HFFc6 (cell line): Measurements from ENCODE around the gene FBXL12. TPM values are rescaled to one million over a fixed set of nuclear protein-coding genes. Genes with fewer than 3 reads are reported as not detected.

Experiments
- DNase-seq: peaks from one replicate; pipeline ENCODE4 v3.0.0-alpha.2; 2018
- H3K27ac Mint-ChIP-seq: 2 replicates; pipeline ENCODE4 v1.8.0; 2020; ENCODE audit warnings: mild to moderate bottlenecking, mixed read lengths
- H3K27me3 Mint-ChIP-seq: 2 replicates; pipeline ENCODE4 v1.8.0; 2021; ENCODE audit warnings: mild to moderate bottlenecking, moderate library complexity, mixed read lengths; ENCODE audit not compliant: insufficient read depth
- H3K36me3 Mint-ChIP-seq: 2 replicates; pipeline ENCODE4 v1.8.0; 2021; ENCODE audit warnings: low read depth, mixed read lengths
- H3K4me1 Mint-ChIP-seq: 2 replicates; pipeline ENCODE4 v1.8.0; 2020; ENCODE audit warnings: low read depth, mixed read lengths
- H3K4me3 Mint-ChIP-seq: 2 replicates; pipeline ENCODE4 v1.8.0; 2020; ENCODE audit warnings: mild to moderate bottlenecking, moderate library complexity, mixed read lengths
- H3K9me3 Mint-ChIP-seq: 2 replicates; pipeline ENCODE4 v1.8.0; 2020; ENCODE audit warnings: mild to moderate bottlenecking, mixed read lengths
- total RNA-seq, 6 experiments: library from RNA; stranded (reverse); fragmentation: NEBNext Ultra II Directional; extraction: Animal tissue kit (Norgen Biotek cat#: 25700); gene quantifications; 2 replicates in 1 of 6; 3 replicates in 5 of 6; pipeline ENCODE4 v1.2.3, GENCODE V29; 2021
- TF ChIP-seq, protein P1 (sequence below): fragments of 200-600 bp; sonication (generic); IDR thresholded peaks from 2 replicates; pipeline ENCODE4 v1.5.0; 2021; ENCODE audit warnings: antibody characterized with exemption, mild to moderate bottlenecking

Gene FBXL12
- total RNA-seq, 6 experiments from 2014 or later, result 25.2 to 29.0 (median 27.2) TPM

DNA sequence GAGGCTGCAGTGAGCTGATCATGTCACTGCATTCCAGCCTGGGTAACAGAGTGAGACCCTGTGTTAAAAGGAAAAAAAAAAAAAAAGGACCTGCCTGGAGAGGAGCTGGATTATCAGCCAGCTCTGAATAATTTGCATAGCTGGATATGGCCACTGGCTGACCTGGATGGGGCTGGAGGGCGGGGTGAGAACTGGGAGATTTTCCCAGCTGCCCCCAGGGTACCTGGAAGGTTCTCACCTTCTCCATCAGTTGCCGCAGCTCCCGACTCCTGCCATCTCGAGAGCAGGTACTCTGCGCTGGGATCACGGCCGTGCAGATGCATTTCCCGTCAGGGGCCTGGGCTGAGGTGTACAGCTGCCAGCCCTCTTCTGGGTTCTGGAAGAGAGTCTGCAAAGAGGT, 41.5 kb upstream of the FBXL12 start:
- DNase-seq, result no peak
- Mint-ChIP-seq H3K36me3 (no peaks in the 10 kb centered on the region), H3K4me3 (no peak overlapping the region), H3K4me1 (no peaks in the 10 kb centered on the region), H3K9me3 (no peaks in the 10 kb centered on the region), H3K27me3 (peaks cover 16% of the 10 kb centered on the region), H3K27ac (no peak overlapping the region)
- TF ChIP-seq, protein P1, sequence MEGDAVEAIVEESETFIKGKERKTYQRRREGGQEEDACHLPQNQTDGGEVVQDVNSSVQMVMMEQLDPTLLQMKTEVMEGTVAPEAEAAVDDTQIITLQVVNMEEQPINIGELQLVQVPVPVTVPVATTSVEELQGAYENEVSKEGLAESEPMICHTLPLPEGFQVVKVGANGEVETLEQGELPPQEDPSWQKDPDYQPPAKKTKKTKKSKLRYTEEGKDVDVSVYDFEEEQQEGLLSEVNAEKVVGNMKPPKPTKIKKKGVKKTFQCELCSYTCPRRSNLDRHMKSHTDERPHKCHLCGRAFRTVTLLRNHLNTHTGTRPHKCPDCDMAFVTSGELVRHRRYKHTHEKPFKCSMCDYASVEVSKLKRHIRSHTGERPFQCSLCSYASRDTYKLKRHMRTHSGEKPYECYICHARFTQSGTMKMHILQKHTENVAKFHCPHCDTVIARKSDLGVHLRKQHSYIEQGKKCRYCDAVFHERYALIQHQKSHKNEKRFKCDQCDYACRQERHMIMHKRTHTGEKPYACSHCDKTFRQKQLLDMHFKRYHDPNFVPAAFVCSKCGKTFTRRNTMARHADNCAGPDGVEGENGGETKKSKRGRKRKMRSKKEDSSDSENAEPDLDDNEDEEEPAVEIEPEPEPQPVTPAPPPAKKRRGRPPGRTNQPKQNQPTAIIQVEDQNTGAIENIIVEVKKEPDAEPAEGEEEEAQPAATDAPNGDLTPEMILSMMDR, result no peak

DNA sequence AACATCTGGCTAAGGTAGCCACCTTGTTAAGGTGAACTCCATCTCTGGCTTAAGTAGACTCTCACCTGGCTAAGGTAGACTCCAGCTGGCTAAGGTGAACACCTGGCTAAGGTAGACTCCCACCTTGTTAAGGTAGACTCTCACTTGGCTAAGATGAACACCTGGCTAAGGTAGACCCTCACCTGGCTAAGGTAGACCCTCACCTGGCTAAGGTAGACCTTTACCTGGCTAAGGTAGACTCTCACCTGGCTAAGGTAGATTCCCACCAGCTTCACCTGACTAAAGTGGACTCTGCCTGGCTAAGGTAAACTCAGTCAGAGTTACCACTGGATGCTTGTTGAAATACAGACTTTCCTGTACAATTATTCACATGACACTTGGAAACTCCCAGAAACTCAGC, 39.9 kb upstream of the FBXL12 start:
- no peak for DNase-seq
- TF ChIP-seq, protein P1, result no peak
- Mint-ChIP-seq H3K4me3 (no peak overlapping the region), H3K27ac (no peak overlapping the region), H3K4me1 (no peaks in the 10 kb centered on the region), H3K27me3 (peaks cover 18% of the 10 kb centered on the region), H3K9me3 (peaks cover 3% of the 10 kb centered on the region; the same call in 1 of the 2 replicates), H3K36me3 (peaks cover 6% of the 10 kb centered on the region; the same call in 1 of the 2 replicates)

DNA sequence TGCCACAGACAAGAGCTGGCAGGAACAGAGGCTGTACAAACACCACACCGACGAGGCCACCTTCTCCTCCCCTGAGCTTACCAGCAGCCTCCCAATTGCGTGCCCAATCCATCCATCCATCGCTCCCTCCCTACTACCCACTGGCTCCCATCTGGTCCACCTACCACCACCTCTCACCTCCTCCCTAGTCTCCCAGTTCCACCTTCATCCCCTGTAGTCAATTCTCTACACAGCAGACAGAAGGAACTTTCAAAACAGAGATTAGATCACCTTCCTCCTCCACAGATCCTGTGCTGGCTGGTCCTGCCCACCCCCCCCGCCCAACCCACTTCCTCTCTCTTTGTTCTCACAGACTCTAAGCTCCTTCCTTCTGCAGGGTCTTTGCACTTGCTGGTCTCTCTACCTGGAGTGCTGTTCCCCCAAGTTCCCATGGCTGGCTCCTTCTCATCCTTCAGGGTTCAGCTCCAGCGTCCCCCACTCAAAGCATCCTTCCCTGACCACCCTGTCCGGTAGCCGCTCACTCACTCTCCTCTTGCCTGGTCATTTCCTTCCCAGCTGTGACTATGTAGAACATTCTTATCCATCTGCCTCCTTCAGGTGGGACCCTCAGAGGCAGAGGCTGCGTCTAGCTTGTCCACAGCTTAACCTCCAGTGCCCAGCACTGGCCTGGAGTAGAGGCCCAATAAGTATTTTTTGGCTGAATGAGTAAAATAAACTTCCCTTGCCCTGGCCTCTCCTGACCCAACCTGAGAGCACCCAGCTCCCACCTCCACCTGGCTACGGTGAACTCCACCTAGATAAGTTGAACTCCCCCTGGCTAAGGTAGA, 39.3 kb upstream of the FBXL12 start:
- Mint-ChIP-seq H3K9me3 (peaks cover 4% of the 10 kb centered on the region; the same call in 1 of the 2 replicates), H3K36me3 (peaks cover 9% of the 10 kb centered on the region), H3K27me3 (peaks cover 16% of the 10 kb centered on the region), H3K4me1 (peaks cover 2% of the 10 kb centered on the region; the same call in 1 of the 2 replicates), H3K4me3 (no peak overlapping the region), H3K27ac (no peak overlapping the region)
- DNase-seq, result no peak
- TF ChIP-seq, protein P1, result no peak

DNA sequence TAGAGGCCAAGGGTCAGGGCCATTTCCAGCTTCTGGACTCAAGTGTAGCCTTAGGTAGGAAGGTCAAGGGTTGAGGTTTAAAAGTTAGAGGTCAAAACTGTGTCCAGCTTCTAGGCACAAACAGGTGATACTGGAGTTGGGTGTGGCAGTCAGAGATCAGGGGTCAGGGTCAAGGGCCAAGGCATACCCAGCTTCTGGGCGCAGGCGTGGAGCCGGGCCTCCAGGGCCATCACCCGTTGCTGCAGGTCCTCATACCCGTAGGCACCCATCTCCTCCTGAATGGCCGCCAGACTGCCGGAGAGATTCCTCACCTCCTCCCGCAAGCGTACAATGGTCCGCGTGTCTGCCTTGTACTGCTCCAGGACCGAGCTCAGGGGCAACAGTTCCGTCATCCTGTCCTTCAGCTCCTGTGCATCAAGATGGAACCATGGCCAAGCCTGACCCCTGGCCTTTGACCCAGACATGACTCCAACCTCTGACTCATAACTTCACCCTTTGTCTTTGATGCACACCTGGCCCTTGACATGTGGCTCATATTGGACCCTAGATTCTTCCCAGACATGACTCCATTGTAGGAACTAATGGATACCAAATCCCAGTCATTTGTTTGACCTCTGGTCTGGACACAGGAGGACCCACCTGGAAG, 38.3 kb upstream of the FBXL12 start:
- peaks cover 15% of the 10 kb centered on the region for H3K36me3 Mint-ChIP-seq
- H3K27me3 Mint-ChIP-seq, result peaks cover 13% of the 10 kb centered on the region
- H3K27ac Mint-ChIP-seq, result no peak overlapping the region
- TF ChIP-seq, protein P1, result no peak
- peaks cover 4% of the 10 kb centered on the region; the same call in 1 of the 2 replicates for H3K9me3 Mint-ChIP-seq
- peaks cover 10% of the 10 kb centered on the region for H3K4me1 Mint-ChIP-seq
- no peak overlapping the region for H3K4me3 Mint-ChIP-seq
- DNase-seq, result no peak

DNA sequence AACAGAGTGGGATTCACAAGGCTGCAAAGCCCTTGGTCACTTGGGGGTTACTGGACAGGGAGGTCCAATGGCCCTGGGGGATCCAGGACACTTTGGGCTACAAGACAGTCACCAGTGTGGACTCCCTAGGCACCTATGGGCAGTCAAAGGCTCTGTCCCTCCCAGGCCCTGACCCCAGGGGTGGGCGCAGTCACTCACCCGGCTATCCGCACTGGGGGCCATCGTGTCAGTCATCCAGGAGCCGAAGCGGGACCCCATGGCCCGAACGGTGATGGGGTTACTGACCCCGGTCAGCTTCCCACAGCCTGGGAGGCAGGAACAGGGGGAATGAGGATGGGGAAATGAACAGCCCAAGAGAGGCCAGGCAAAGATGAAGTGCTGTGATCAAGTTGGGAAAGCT, 37.7 kb upstream of the FBXL12 start:
- Mint-ChIP-seq H3K36me3 (peaks cover 15% of the 10 kb centered on the region), H3K9me3 (peaks cover 4% of the 10 kb centered on the region; the same call in 1 of the 2 replicates), H3K27me3 (peaks cover 9% of the 10 kb centered on the region; the same call in 1 of the 2 replicates), H3K27ac (no peak overlapping the region), H3K4me1 (peaks cover 10% of the 10 kb centered on the region), H3K4me3 (no peak overlapping the region)
- TF ChIP-seq, protein P1, result no peak
- no peak for DNase-seq
